Neural progenitor cell (in vitro differentiated cells): ENCODE measurements around the gene C1orf21. TPM values are rescaled to one million over a fixed set of nuclear protein-coding genes. Genes with fewer than 3 reads are reported as not detected.

Experiments used
- DNase-seq: peaks from one replicate; pipeline ENCODE4 v3.0.0-alpha.2; 2016; ENCODE audit warnings: low spot score
- H2AFZ ChIP-seq: fragments of 200-600 bp; sonication (generic); replicated peaks from 2 replicates; pipeline ENCODE4 v1.6.1; 2016; ENCODE audit warnings: antibody characterized with exemption
- H3F3A ChIP-seq: fragments of 200-600 bp; sonication (generic); 2 replicates; pipeline ENCODE4 v1.6.1; 2016; ENCODE audit warnings: antibody characterized with exemption, low read depth
- H3K27ac ChIP-seq: fragments of 200-600 bp; sonication (generic); 2 replicates; pipeline ENCODE4 v1.5.1; 2016; ENCODE audit warnings: mild to moderate bottlenecking
- H3K27me3 ChIP-seq: fragments of 200-600 bp; sonication (generic); 2 replicates; pipeline ENCODE4 v1.6.1; 2016; ENCODE audit warnings: mild to moderate bottlenecking, moderate library complexity
- H3K36me3 ChIP-seq: fragments of 200-600 bp; sonication (generic); 2 replicates; pipeline ENCODE4 v1.5.1; 2016
- H3K4me1 ChIP-seq: fragments of 200-600 bp; sonication (generic); 2 replicates; pipeline ENCODE4 v1.6.1; 2016; ENCODE audit warnings: mixed run types
- H3K4me2 ChIP-seq: fragments of 200-600 bp; sonication (generic); 2 replicates; pipeline ENCODE4 v1.6.1; 2016
- H3K4me3 ChIP-seq: fragments of 200-600 bp; sonication (generic); 2 replicates; pipeline ENCODE4 v1.5.1; 2016
- H3K79me2 ChIP-seq: fragments of 200-600 bp; sonication (generic); 2 replicates; pipeline ENCODE4 v1.6.1; 2016; ENCODE audit warnings: low read depth
- H3K9ac ChIP-seq: fragments of 200-600 bp; sonication (generic); 2 replicates; pipeline ENCODE4 v1.6.1; 2016
- H3K9me3 ChIP-seq: fragments of 200-600 bp; sonication (generic); 2 replicates; pipeline ENCODE4 v1.5.1; 2016; ENCODE audit warnings: low read depth
- H4K20me1 ChIP-seq: fragments of 200-600 bp; sonication (generic); 2 replicates; pipeline ENCODE4 v1.6.1; 2016; ENCODE audit warnings: low read depth
- H3K27ac Mint-ChIP-seq: 3 replicates; pipeline ENCODE4 v1.8.0; 2021; ENCODE audit warnings: mixed read lengths
- H3K27me3 Mint-ChIP-seq: 2 replicates; pipeline ENCODE4 v1.8.0; 2022; ENCODE audit warnings: low read depth, mild to moderate bottlenecking, inconsistent platforms, moderate library complexity, mixed read lengths; ENCODE audit not compliant: insufficient read depth
- H3K36me3 Mint-ChIP-seq: 3 replicates; pipeline ENCODE4 v1.8.0; 2021; ENCODE audit warnings: mixed read lengths
- H3K4me1 Mint-ChIP-seq: 3 replicates; pipeline ENCODE4 v1.8.0; 2021; ENCODE audit warnings: mixed read lengths
- H3K4me3 Mint-ChIP-seq: 3 replicates; pipeline ENCODE4 v1.8.0; 2021; ENCODE audit warnings: mild to moderate bottlenecking, moderate library complexity, mixed read lengths
- H3K9me3 Mint-ChIP-seq: 3 replicates; pipeline ENCODE4 v1.8.0; 2020; ENCODE audit warnings: mixed read lengths
- CTCF ChIP-seq: fragments of 200-600 bp; sonication (generic); IDR thresholded peaks from 2 replicates; pipeline ENCODE4 v1.5.1; 2017; ENCODE audit warnings: antibody characterized with exemption, mild to moderate bottlenecking
- EZH2 ChIP-seq: fragments of 200-600 bp; sonication (generic); IDR thresholded peaks from 2 replicates; pipeline ENCODE4 v1.6.1; 2017; ENCODE audit warnings: antibody characterized with exemption, mild to moderate bottlenecking, moderate library complexity
- EZH2phosphoT487 ChIP-seq: fragments of 200-600 bp; sonication (generic); IDR thresholded peaks from 2 replicates; pipeline ENCODE4 v1.6.1; 2017; ENCODE audit warnings: antibody characterized with exemption
- total RNA-seq: library from RNA; depleted of rRNA; stranded (reverse); fragments of >200 nt; gene quantifications from 2 replicates; pipeline ENCODE4 v1.2.3, GENCODE V29; 2015; ENCODE audit warnings: low replicate concordance

Gene C1orf21
- total RNA-seq, 1 donor from 2014 or later = 117 TPM

GRCh38 chr1:184644771-184645170 lies 257.9 kb downstream of the C1orf21 start:
- Histone ChIP-seq H3K27me3 (no peaks in the 10 kb centered on the region), H3K36me3 (no peaks in the 10 kb centered on the region), H4K20me1 (no peaks in the 10 kb centered on the region), H2AFZ (no peak overlapping the region), H3K79me2 (no peaks in the 10 kb centered on the region), H3K27ac (no peak overlapping the region), H3K9ac (no peak overlapping the region), H3F3A (no peaks in the 10 kb centered on the region), H3K4me3 (no peak overlapping the region), H3K9me3 (no peaks in the 10 kb centered on the region), H3K4me1 (peaks cover 7% of the 10 kb centered on the region), H3K4me2 (no peak overlapping the region)
- Mint-ChIP-seq H3K9me3 (peaks cover 7% of the 10 kb centered on the region), H3K36me3 (no peaks in the 10 kb centered on the region), H3K4me3 (no peak overlapping the region), H3K27me3 (peaks cover 4% of the 10 kb centered on the region), H3K4me1 (no peaks in the 10 kb centered on the region), H3K27ac (no peak overlapping the region)
- no peak for TF ChIP-seq CTCF
- no peak for TF ChIP-seq EZH2
- TF ChIP-seq EZH2phosphoT487 = no peak
- no peak for DNase-seq

GRCh38 chr1:184646178-184646701 lies 259.4 kb downstream of the C1orf21 start:
- H3K36me3 Mint-ChIP-seq = no peaks in the 10 kb centered on the region
- Histone ChIP-seq H3K36me3 (no peaks in the 10 kb centered on the region), H3K4me1 (peaks cover 7% of the 10 kb centered on the region), H3K4me2 (no peak overlapping the region), H3K9ac (no peak overlapping the region), H3K4me3 (no peak overlapping the region), H3K9me3 (no peaks in the 10 kb centered on the region), H3F3A (no peaks in the 10 kb centered on the region), H2AFZ (no peak overlapping the region), H3K27ac (no peak overlapping the region), H3K27me3 (no peaks in the 10 kb centered on the region), H4K20me1 (no peaks in the 10 kb centered on the region), H3K79me2 (no peaks in the 10 kb centered on the region)
- H3K27me3 Mint-ChIP-seq = peaks cover 3% of the 10 kb centered on the region
- H3K4me1 Mint-ChIP-seq = no peaks in the 10 kb centered on the region
- DNase-seq = no peak
- H3K9me3 Mint-ChIP-seq = peaks cover 11% of the 10 kb centered on the region
- no peak overlapping the region for H3K4me3 Mint-ChIP-seq
- no peak overlapping the region for H3K27ac Mint-ChIP-seq
- TF ChIP-seq CTCF (no peak), EZH2 (no peak)

DNA sequence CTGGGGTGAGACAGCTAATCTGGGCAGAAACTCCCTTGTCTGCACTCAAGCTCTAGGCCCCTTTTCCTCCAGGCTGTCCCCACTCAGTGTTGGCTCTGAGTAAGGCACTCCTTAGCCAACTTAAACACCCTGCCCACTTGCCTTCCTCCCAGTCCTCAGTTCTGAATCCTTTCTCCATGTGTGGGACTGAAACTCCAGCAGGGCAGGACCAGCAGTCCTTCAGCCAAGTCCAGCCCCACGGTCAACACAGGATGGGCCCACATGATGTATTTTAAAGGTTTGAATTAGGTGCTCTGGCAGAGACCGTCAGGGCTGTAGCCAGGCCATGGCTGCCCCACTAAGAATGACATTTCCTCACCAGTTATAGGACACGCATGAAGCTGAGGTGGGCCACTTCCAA lies 260.0 kb downstream of the C1orf21 start:
- Mint-ChIP-seq H3K36me3 (no peaks in the 10 kb centered on the region), H3K4me3 (no peak overlapping the region), H3K27ac (no peak overlapping the region), H3K9me3 (peaks cover 11% of the 10 kb centered on the region), H3K4me1 (no peaks in the 10 kb centered on the region), H3K27me3 (peaks cover 5% of the 10 kb centered on the region)
- H3K4me1 ChIP-seq = peaks cover 2% of the 10 kb centered on the region
- no peaks in the 10 kb centered on the region for H4K20me1 ChIP-seq
- TF ChIP-seq EZH2 = no peak
- no peaks in the 10 kb centered on the region for H3K9me3 ChIP-seq
- H2AFZ ChIP-seq = no peak overlapping the region
- H3K9ac ChIP-seq = no peak overlapping the region
- H3K27me3 ChIP-seq = no peaks in the 10 kb centered on the region
- no peak overlapping the region for H3K27ac ChIP-seq
- DNase-seq = no peak
- no peak overlapping the region for H3K4me2 ChIP-seq
- H3K36me3 ChIP-seq = no peaks in the 10 kb centered on the region
- no peak overlapping the region for H3K4me3 ChIP-seq
- no peaks in the 10 kb centered on the region for H3K79me2 ChIP-seq
- H3F3A ChIP-seq = no peaks in the 10 kb centered on the region

- H2AFZ ChIP-seq = no peak overlapping the region
- Mint-ChIP-seq H3K36me3 (no peaks in the 10 kb centered on the region), H3K27ac (no peak overlapping the region)
Observed at GRCh38 chr1:184647471-184647870, 260.6 kb downstream of the C1orf21 start.

More at GRCh38 chr1:184647471-184647870, 260.6 kb downstream of the C1orf21 start:
- peaks cover 13% of the 10 kb centered on the region for H3K9me3 Mint-ChIP-seq
- Histone ChIP-seq H3K36me3 (no peaks in the 10 kb centered on the region), H3K4me1 (no peaks in the 10 kb centered on the region), H4K20me1 (no peaks in the 10 kb centered on the region), H3K9me3 (no peaks in the 10 kb centered on the region), H3K79me2 (no peaks in the 10 kb centered on the region), H3F3A (no peaks in the 10 kb centered on the region), H3K27ac (no peak overlapping the region), H3K27me3 (no peaks in the 10 kb centered on the region), H3K4me2 (no peak overlapping the region), H3K4me3 (no peak overlapping the region), H3K9ac (no peak overlapping the region)
- H3K27me3 Mint-ChIP-seq = peaks cover 5% of the 10 kb centered on the region
- no peak for DNase-seq
- H3K4me1 Mint-ChIP-seq = no peaks in the 10 kb centered on the region
- TF ChIP-seq EZH2phosphoT487 (no peak), EZH2 (no peak), CTCF (no peak)
- H3K4me3 Mint-ChIP-seq = no peak overlapping the region
